GM12892 (cell line): ENCODE results near the gene CSNK2A1.

Source experiments
- POLR2A ChIP-seq: IDR thresholded peaks from 2 replicates; pipeline ENCODE4 v1.6.1; 2011; ENCODE audit warnings: low read depth, low read length, control low read depth
- POLR2AphosphoS5 ChIP-seq: IDR thresholded peaks from 2 replicates; pipeline ENCODE4 v1.6.1; 2011; ENCODE audit warnings: low read depth, low read length, control low read depth

- TF ChIP-seq POLR2AphosphoS5 (peak; percentile 25; the same call in 1 of the 2 replicates), POLR2A (0 out of 2 replicates have a peak, but pooled peaks have one; percentile 30)
Observed at GRCh38 chr20:433300-433975, 110.2 kb downstream of the CSNK2A1 start.
